ENCODE measurements around the gene RANBP1. TPM values are rescaled to one million over a fixed set of nuclear protein-coding genes. Genes with fewer than 3 reads are reported as not detected.

Gene RANBP1
- total and polyA plus RNA-seq, 9 of the 15 experiments (the other 6 are each of a cell fraction or from before 2014, with no cell fraction given) = 162 to 2,891 (median 1,289) TPM

GRCh38 chr22:20068640-20069039, 47.3 kb upstream of the RANBP1 start (continued):
- TF ChIP-seq THAP12 (CRISPR knock-in tag; IDR thresholded peaks at IDR 0.05) = peak; percentile 63; the same call in 1 of the 2 replicates
- peak; percentile 61 for TF ChIP-seq WHSC1 (IDR thresholded peaks at IDR 0.05; ENCODE audit: low read length)
- no peak for TF ChIP-seq ZNF282 (CRISPR knock-in tag; IDR thresholded peaks at IDR 0.05)
- no peak for TF ChIP-seq ZBTB40 (IDR thresholded peaks at IDR 0.05)
- peak; percentile 17; the same call in 1 of the 2 replicates for TF ChIP-seq ZBTB40 (CRISPR knock-in tag; IDR thresholded peaks at IDR 0.05)
- TF ChIP-seq MYNN (IDR thresholded peaks at IDR 0.05) = peak; percentile 61
- no peak for TF ChIP-seq MYNN (CRISPR knock-in tag; IDR thresholded peaks at IDR 0.05)
- TF ChIP-seq ZNF444 (CRISPR knock-in tag; IDR thresholded peaks at IDR 0.05) = no peak
- TF ChIP-seq HDAC6 (IDR thresholded peaks at IDR 0.05; ENCODE audit: low read depth, low read length) = 0 out of 2 replicates have a peak, but pooled peaks have one; percentile 80
- TF ChIP-seq POLR2AphosphoS2 (IDR thresholded peaks at IDR 0.05; ENCODE audit: low read length) = peak; percentile 77; the same call in 1 of the 2 replicates

Measured in K562 (cell line).